AG04449 (cell line): ENCODE results near the gene GRIN3A.

Experiments used
- CTCF ChIA-PET: fragments of 350-600 bp; formaldehyde crosslinking; extraction: SDS; loops from one replicate; lab custom pipeline; 2021; ENCODE audit warnings: antibody characterized with exemption; lab: Yijun Ruan, JAX
- POLR2A ChIA-PET: fragments of 400-600, 350-600 bp; formaldehyde crosslinking; extraction: SDS; loops from one replicate; lab custom pipeline; 2020; ENCODE audit warnings: antibody characterized with exemption, inconsistent platforms; lab: Yijun Ruan, JAX
- DNase-seq: peaks from one replicate; pipeline ENCODE4 v3.0.0-alpha.2; 2010; ENCODE audit warnings: low read depth, low spot score
- H3K4me3 ChIP-seq: 2 replicates; pipeline ENCODE4 v1.5.1; 2011; ENCODE audit warnings: low read depth, mild to moderate bottlenecking, control low read depth, low read length
- CTCF ChIP-seq: IDR thresholded peaks from one replicate; pipeline ENCODE4 v1.5.1; 2011; ENCODE audit warnings: mild to moderate bottlenecking, moderate library complexity, low read length, control low read depth, inconsistent platforms; ENCODE audit not compliant: insufficient read depth; ENCODE audit errors: missing control alignments

Gene GRIN3A

GRCh38 chr9:101528015-101528414 is 210.4 kb downstream of the GRIN3A start:
- no peak for DNase-seq
- ChIA-PET CTCF (interaction anchor here (0.8 to 27.2 kb wide), 7 partner anchors 11 to 82 kb away, joined by 3 to 975 read pairs (median 6); no protein-coding TSS in a partner anchor), POLR2A (no interaction called here)
- TF ChIP-seq CTCF, result no peak
- H3K4me3 ChIP-seq, result no peak overlapping the region

GRCh38 chr9:101527066-101527465 is 211.4 kb downstream of the GRIN3A start:
- ChIA-PET POLR2A (no interaction called here), CTCF (interaction anchor here (0.8 to 27.2 kb wide), 4 partner anchors 10 to 76 kb away, joined by 3 to 975 read pairs (median 6); no protein-coding TSS in a partner anchor)
- no peak for DNase-seq
- no peak overlapping the region for H3K4me3 ChIP-seq
- TF ChIP-seq CTCF, result no peak

- POLR2A ChIA-PET, result no interaction called here
- no peak for TF ChIP-seq CTCF
- no peak for DNase-seq
- H3K4me3 ChIP-seq, result no peak overlapping the region
- CTCF ChIA-PET, result interaction anchor here (0.8 to 27.2 kb wide), 3 partner anchors 39 to 75 kb away, joined by 4 to 975 read pairs (median 6); no protein-coding TSS in a partner anchor
Measured at GRCh38 chr9:101524371-101524770, 214.1 kb downstream of the GRIN3A start.
